Measurements from ENCODE around the gene RABL6.
A peak's percentile ranks its signal among the peaks of the same experiment; 100 is the strongest.
"Not testable (repeated sequence)": the region's sequence is repeated elsewhere in the genome, so short reads cannot be mapped to it uniquely, and the experiment has no call there.

RABL6 gene

GRCh38 chr9:136835932-136836904, 28.5 kb downstream of the RABL6 start:
- Histone ChIP-seq H3K4me1 (ENCODE audit: control insufficient read depth, insufficient read depth, low read length) (peaks cover 22% of the 10 kb centered on the region), H3K9ac (ENCODE audit: low read depth, low read length) (no peak overlapping the region), H3K4me3 (ENCODE audit: low read length) (no peak overlapping the region), H3K4me2 (ENCODE audit: low read length) (no peak overlapping the region), H3K27me3 (ENCODE audit: control insufficient read depth, insufficient read depth, low read length) (no peaks in the 10 kb centered on the region), H3K9me3 (replicated peaks; ENCODE audit: low read length) (no peaks in the 10 kb centered on the region), H3K36me3 (ENCODE audit: insufficient read depth, low read length) (peaks cover 25% of the 10 kb centered on the region)

- H3K27me3 ChIP-seq (ENCODE audit: control insufficient read depth, insufficient read depth, low read length), result no peaks in the 10 kb centered on the region
- H3K4me2 ChIP-seq (ENCODE audit: low read length), result no peak overlapping the region
- peaks cover 33% of the 10 kb centered on the region for H3K4me1 ChIP-seq (ENCODE audit: control insufficient read depth, insufficient read depth, low read length)
- no peaks in the 10 kb centered on the region for H3K9me3 ChIP-seq (replicated peaks; ENCODE audit: low read length)
- H3K4me3 ChIP-seq (ENCODE audit: low read length), result no peak overlapping the region
- H3K9ac ChIP-seq (ENCODE audit: low read depth, low read length), result no peak overlapping the region
- peaks cover 17% of the 10 kb centered on the region for H3K36me3 ChIP-seq (ENCODE audit: insufficient read depth, low read length)
Observed at GRCh38 chr9:136837146-136837855, 29.6 kb downstream of the RABL6 start.

GRCh38 chr9:136837856-136838277, 30.1 kb downstream of the RABL6 start:
- H3K4me2 ChIP-seq (ENCODE audit: low read length), result not testable (repeated sequence)
- H3K36me3 ChIP-seq (ENCODE audit: insufficient read depth, low read length), result peaks cover 12% of the 10 kb centered on the region

GRCh38 chr9:136838314-136839228, 30.8 kb downstream of the RABL6 start:
- Histone ChIP-seq H3K4me1 (ENCODE audit: control insufficient read depth, insufficient read depth, low read length) (peaks cover 42% of the 10 kb centered on the region), H3K36me3 (ENCODE audit: insufficient read depth, low read length) (peaks cover 12% of the 10 kb centered on the region)

More at GRCh38 chr9:136837856-136838277, 30.1 kb downstream of the RABL6 start:
- not testable (repeated sequence) for H3K9me3 ChIP-seq (replicated peaks; ENCODE audit: low read length); H3K4me3 ChIP-seq (ENCODE audit: low read length); H3K27me3 ChIP-seq (ENCODE audit: control insufficient read depth, insufficient read depth, low read length); H3K9ac ChIP-seq (ENCODE audit: low read depth, low read length)
- peaks cover 35% of the 10 kb centered on the region for H3K4me1 ChIP-seq (ENCODE audit: control insufficient read depth, insufficient read depth, low read length)

GRCh38 chr9:136839229-136840139, 31.7 kb downstream of the RABL6 start:
- Histone ChIP-seq H3K4me2 (ENCODE audit: low read length) (peak overlapping the region; percentile 89), H3K36me3 (ENCODE audit: insufficient read depth, low read length) (peaks cover 12% of the 10 kb centered on the region), H3K9ac (ENCODE audit: low read depth, low read length) (no peak overlapping the region), H3K4me1 (ENCODE audit: control insufficient read depth, insufficient read depth, low read length) (peaks cover 44% of the 10 kb centered on the region), H3K9me3 (replicated peaks; ENCODE audit: low read length) (no peaks in the 10 kb centered on the region), H3K27me3 (ENCODE audit: control insufficient read depth, insufficient read depth, low read length) (no peaks in the 10 kb centered on the region), H3K4me3 (ENCODE audit: low read length) (no peak overlapping the region)

More at GRCh38 chr9:136838314-136839228, 30.8 kb downstream of the RABL6 start:
- no peak overlapping the region for H3K4me2 ChIP-seq (ENCODE audit: low read length)
- no peak overlapping the region for H3K9ac ChIP-seq (ENCODE audit: low read depth, low read length)
- no peaks in the 10 kb centered on the region for H3K9me3 ChIP-seq (replicated peaks; ENCODE audit: low read length)
- H3K27me3 ChIP-seq (ENCODE audit: control insufficient read depth, insufficient read depth, low read length), result no peaks in the 10 kb centered on the region
- H3K4me3 ChIP-seq (ENCODE audit: low read length), result no peak overlapping the region

GRCh38 chr9:136840140-136840876, 32.6 kb downstream of the RABL6 start:
- Histone ChIP-seq H3K36me3 (ENCODE audit: insufficient read depth, low read length) (peaks cover 12% of the 10 kb centered on the region), H3K4me1 (ENCODE audit: control insufficient read depth, insufficient read depth, low read length) (peaks cover 44% of the 10 kb centered on the region), H3K9me3 (replicated peaks; ENCODE audit: low read length) (no peaks in the 10 kb centered on the region), H3K9ac (ENCODE audit: low read depth, low read length) (no peak overlapping the region), H3K4me2 (ENCODE audit: low read length) (peak overlapping the region; percentile 89), H3K4me3 (ENCODE audit: low read length) (no peak overlapping the region), H3K27me3 (ENCODE audit: control insufficient read depth, insufficient read depth, low read length) (no peaks in the 10 kb centered on the region)

- Histone ChIP-seq H3K4me1 (ENCODE audit: control insufficient read depth, insufficient read depth, low read length) (peaks cover 44% of the 10 kb centered on the region), H3K4me3 (ENCODE audit: low read length) (peak overlapping the region; percentile 18), H3K36me3 (ENCODE audit: insufficient read depth, low read length) (peaks cover 12% of the 10 kb centered on the region), H3K27me3 (ENCODE audit: control insufficient read depth, insufficient read depth, low read length) (no peaks in the 10 kb centered on the region), H3K9me3 (replicated peaks; ENCODE audit: low read length) (no peaks in the 10 kb centered on the region), H3K9ac (ENCODE audit: low read depth, low read length) (no peak overlapping the region), H3K4me2 (ENCODE audit: low read length) (peak overlapping the region; percentile 89)
Observed at GRCh38 chr9:136840877-136841645, 33.3 kb downstream of the RABL6 start.

GRCh38 chr9:136841646-136842379, 34.1 kb downstream of the RABL6 start:
- H3K9me3 ChIP-seq (replicated peaks; ENCODE audit: low read length); H3K27me3 ChIP-seq (ENCODE audit: control insufficient read depth, insufficient read depth, low read length); H3K9ac ChIP-seq (ENCODE audit: low read depth, low read length): not testable (repeated sequence)
- Histone ChIP-seq H3K4me3 (ENCODE audit: low read length) (peak overlapping the region; percentile 76), H3K36me3 (ENCODE audit: insufficient read depth, low read length) (peaks cover 12% of the 10 kb centered on the region), H3K4me1 (ENCODE audit: control insufficient read depth, insufficient read depth, low read length) (peaks cover 44% of the 10 kb centered on the region), H3K4me2 (ENCODE audit: low read length) (peak overlapping the region; percentile 89)

GRCh38 chr9:136842380-136842948, 34.7 kb downstream of the RABL6 start, which contains the start of gene AJM1:
Gene AJM1 (plus strand): TSS chr9:136842478. CDS start chr9:136844415, 1,937 bp downstream.
- Histone ChIP-seq H3K4me1 (ENCODE audit: control insufficient read depth, insufficient read depth, low read length) (peaks cover 44% of the 10 kb centered on the region), H3K9ac (ENCODE audit: low read depth, low read length) (peak within 1 kb of the TSS; percentile 62), H3K4me2 (ENCODE audit: low read length) (peak within 1 kb of the TSS; percentile 89), H3K4me3 (ENCODE audit: low read length) (peak within 1 kb of the TSS; percentile 76), H3K36me3 (ENCODE audit: insufficient read depth, low read length) (peaks cover 12% of the 10 kb centered on the region)
- not testable (repeated sequence) for H3K9me3 ChIP-seq (replicated peaks; ENCODE audit: low read length); H3K27me3 ChIP-seq (ENCODE audit: control insufficient read depth, insufficient read depth, low read length)
